ENCODE data around the gene CAVIN2.

The CAVIN2 gene

DNA sequence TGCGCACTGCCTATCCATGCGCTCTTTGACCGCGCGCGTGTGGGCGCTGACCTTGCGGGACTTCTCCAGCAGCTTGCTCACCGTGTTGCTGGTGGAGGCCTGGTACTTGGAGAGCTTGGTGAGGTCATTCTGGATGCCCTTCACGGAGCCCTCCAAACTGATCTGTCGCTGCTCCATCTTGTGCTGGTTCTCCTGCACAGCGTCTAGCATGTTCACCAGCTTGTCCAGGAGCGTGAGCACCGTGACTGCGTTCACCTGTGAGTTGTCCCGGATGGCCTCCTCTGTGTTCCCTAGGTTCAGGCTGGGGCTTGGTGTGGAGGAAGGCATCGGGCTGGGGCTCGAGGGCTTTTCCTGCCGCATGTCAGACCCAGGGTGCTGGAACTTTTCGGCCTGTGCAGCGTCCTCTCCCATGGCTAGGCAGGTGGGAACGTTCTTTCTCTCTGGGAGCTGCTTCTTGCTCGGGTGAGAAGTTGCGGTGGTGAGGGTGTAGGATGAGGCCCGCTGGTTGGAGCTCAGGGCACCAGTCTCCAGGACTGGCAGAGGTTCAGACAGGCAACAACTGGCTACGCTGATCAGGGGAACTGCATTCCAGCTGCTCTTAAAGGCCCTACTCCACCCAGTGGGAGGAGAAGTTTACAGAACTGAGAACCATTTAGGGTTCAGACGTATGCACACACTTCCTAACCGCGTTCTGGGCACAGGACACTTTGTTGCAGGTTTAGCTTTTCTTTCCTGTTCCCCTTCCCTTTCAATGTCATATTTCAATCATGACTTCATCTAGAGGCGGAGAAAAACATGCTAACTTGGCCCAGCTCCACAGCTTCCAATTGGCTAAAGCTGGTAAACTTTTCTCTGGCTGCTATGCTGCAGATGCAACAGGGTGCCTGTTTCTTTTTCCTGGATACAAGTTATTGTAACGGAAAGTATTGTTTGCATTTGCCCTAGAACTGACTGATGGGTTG, at the start of gene CAVIN2:
Gene CAVIN2 (minus strand): TSS at position 574 of the 962 bp plus-strand sequence. CDS start 163 bp downstream, at position 411.
- no peak for DNase-seq

GRCh38 chr2:191895743-191896142, 48.9 kb upstream of the CAVIN2 start:
- DNase-seq = no peak

- no peak for DNase-seq
Measured at GRCh38 chr2:191895195-191895594, 48.3 kb upstream of the CAVIN2 start.

DNA sequence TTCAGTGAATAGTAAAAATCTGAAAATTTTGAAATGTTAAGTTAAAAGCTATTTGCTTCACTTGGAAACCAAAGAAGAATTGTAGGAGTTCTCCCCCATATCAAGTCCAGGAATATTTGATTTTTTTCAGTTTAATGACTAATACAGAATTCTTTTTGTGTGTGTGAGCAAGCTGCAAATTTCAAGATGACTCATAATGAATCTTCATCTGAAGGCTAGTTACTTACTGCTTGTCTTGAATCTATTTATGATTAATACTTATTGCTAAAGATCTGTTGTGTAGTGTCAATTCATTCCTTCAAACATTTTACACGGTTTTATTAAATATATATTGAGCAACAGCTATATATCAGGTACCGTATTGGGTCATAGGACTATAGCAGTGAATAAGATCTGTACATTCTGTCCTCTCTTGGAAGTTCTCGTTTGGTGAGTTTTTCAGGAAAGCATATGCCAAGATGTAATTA, 47.8 kb upstream of the CAVIN2 start:
- DNase-seq = no peak

GRCh38 chr2:191892391-191892790, 45.5 kb upstream of the CAVIN2 start:
- no peak for DNase-seq

- DNase-seq = no peak
Measured at GRCh38 chr2:191891656-191892055, 44.8 kb upstream of the CAVIN2 start.

DNA sequence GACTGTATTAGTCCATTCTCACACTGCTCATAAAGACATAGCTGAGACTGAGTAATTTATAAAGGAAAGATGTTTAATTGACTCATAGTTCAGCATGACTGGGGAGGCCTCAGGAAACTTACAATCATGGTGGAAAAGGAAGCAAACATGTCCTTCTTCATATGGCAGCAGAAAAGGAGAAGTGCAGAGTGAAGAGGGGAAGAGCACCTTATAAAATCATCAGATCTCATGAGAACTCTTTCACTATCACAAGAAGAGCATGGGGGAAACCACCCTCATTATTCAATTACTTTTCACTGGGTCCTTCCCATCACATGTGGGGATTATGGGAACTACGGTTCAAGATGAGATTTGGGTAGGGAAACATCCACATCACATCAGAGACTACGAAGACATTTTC, 43.0 kb upstream of the CAVIN2 start:
- no peak for DNase-seq

- DNase-seq = no peak
Measured at GRCh38 chr2:191888400-191889166, 41.7 kb upstream of the CAVIN2 start.

DNA sequence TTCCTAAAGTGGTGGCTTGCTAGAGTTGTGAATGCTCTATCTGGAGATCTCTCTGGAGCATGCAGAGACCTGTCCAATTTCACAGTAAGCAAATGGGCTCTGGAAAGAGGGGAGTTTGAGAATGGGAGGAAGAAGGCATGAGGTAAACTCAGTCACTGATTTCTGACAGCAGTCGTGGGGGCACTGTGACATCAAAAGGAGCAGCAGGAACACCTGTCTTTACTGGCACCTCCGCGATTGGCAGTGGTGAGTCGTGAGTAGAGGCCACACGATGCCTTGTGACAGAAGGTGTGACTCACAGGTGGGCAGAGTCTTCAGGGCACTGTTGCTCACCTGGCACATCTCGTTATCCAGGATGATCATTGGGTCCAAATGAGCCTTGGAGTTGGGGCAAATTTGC, 38.8 kb upstream of the CAVIN2 start:
- DNase-seq = no peak

DNA sequence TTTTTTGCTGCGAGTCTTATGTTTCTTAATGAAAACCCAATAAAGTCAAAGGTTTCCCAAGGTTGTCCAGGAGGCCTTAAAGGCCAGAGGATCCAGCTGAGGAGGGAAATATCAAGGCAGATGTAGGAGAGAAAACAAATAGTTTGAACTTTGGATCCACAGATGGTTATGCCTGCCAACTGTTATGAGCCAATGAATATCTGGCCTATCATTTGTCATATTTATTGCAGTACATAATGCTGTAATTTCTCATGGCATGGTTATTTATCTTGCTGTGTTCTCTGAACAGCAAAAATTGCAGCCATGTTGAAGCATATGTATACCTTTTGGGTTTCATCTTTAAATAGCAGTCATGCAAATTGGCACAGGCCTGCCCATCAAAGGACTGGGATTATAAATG, 38.2 kb upstream of the CAVIN2 start:
- DNase-seq = no peak

- DNase-seq = no peak
Measured at GRCh38 chr2:191881982-191882816, 35.3 kb upstream of the CAVIN2 start.

GRCh38 chr2:191878548-191879279, 31.8 kb upstream of the CAVIN2 start:
- DNase-seq = no peak

GRCh38 chr2:191877875-191878274, 31.0 kb upstream of the CAVIN2 start:
- no peak for DNase-seq

DNA sequence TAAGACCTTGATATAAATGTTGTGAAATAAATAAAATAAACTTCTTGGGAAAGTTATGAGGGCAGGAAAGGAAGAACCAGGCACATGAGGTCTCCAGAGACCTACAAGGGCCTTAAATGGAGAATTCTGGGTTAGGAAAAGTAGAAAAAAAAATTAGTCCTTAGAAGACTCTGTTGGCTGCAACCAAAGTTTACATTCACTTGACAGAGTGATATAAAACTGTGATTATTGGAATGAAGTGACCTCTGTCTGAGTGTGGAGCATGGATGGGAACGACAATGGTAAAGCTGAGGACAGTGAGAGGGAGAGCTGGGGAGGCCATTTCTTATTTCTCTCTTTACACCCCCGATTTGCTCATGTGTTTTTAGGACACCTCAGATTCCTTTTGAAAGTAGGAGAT, 29.0 kb upstream of the CAVIN2 start:
- DNase-seq = no peak

- no peak for DNase-seq
Measured at GRCh38 chr2:191870744-191871143, 23.9 kb upstream of the CAVIN2 start.

GRCh38 chr2:191869781-191870180, 22.9 kb upstream of the CAVIN2 start:
- no peak for DNase-seq

- peak in 27 of 51 donors; percentile 4 to 65 (median 26) for DNase-seq
Measured at GRCh38 chr2:191869178-191869577, 22.3 kb upstream of the CAVIN2 start.

DNA sequence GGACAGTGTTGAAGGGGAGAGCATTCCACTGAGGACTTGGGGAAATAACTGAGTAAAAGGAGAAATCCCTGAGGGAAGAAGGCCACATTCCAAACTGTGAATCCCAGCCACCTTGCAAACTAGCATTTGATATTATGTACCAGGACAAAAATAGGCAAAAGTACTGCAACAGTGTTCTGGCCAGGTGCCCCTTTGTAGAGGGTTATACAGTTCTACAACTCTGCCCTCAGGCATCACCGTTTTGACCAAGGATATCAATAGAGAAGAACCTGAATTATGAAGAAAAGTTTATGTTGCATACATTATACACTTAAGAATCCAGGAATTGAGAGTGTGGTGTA, 20.6 kb upstream of the CAVIN2 start:
- DNase-seq = no peak

GRCh38 chr2:191866675-191867506, 20.0 kb upstream of the CAVIN2 start:
- no peak for DNase-seq

DNA sequence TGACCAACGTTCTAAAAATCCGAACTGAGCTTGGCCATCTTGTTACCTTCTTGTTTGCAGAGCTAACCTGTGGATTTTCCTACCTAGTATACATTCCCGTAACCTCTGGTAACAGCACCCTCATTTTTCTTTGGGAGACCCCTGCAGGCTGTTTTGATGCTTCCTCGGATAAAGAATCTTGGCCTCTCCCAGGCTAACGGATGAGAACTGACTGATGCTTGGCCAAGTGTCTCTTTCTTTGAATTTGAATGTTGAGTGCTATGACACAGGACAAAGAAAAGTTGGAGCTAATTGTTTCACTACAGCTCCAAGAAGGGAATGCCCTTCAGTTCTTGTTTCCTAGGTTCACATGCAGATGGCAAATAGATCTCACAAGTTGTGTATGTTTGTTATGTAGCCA, 19.3 kb upstream of the CAVIN2 start:
- DNase-seq = no peak
